ENCODE results near the gene ABHD11.

Gene ABHD11

GRCh38 chr7:73730485-73730884, 8.1 kb downstream of the ABHD11 start:
- peaks cover 0 to 17% (median 0%) of the 10 kb centered on the region in 3 experiments for H3K27me3 ChIP-seq (ENCODE audit: control insufficient read depth in 3 of 3, insufficient read depth in 3 of 3, low read depth in 1 of 3, low read length in 3 of 3)
- no peak overlapping the region for H3K18ac ChIP-seq (ENCODE audit: low read length)
- peaks cover 1% of the 10 kb centered on the region for H3K79me1 ChIP-seq (ENCODE audit: low read depth, low read length)
- WGBS, 2 donors (ENCODE audit: extremely low coverage in 2 of 2, insufficient read length in 2 of 2, insufficient replicate concordance in 1 of 2) = no CpG with 5 or more reads among the region's 3 CpGs
- no peak overlapping the region for H3K27ac ChIP-seq (replicated peaks; ENCODE audit: low read length)
- no peak overlapping the region for H2BK5ac ChIP-seq (ENCODE audit: low read length)
- no peak overlapping the region for H2AK5ac ChIP-seq (ENCODE audit: low read depth, low read length)
- peak overlapping the region; percentile 64 for H2AFZ ChIP-seq (ENCODE audit: low read length)
- no peak overlapping the region for H3K4ac ChIP-seq (ENCODE audit: low read length)
- no peaks in the 10 kb centered on the region for H3K9me3 ChIP-seq (replicated peaks in 1 of 2; ENCODE audit: control insufficient read depth in 2 of 2, insufficient read depth in 1 of 2, low read depth in 1 of 2, low read length in 2 of 2)
- no peak for DNase-seq (ENCODE audit: low spot score)
- no peak overlapping the region for H4K91ac ChIP-seq (ENCODE audit: low read depth, low read length, poor library complexity)
- H3K4me3 ChIP-seq (ENCODE audit: low read length in 2 of 2) = no peak overlapping the region
- H2BK120ac ChIP-seq (ENCODE audit: low read depth, low read length) = no peak overlapping the region
- no peak overlapping the region for H2BK15ac ChIP-seq (ENCODE audit: low read length)
- H2BK12ac ChIP-seq (ENCODE audit: low read length) = no peak overlapping the region
- no peak overlapping the region for H3K9ac ChIP-seq (ENCODE audit: low read depth, low read length, poor library complexity)
- H3K14ac ChIP-seq (ENCODE audit: low read length) = no peak overlapping the region
- H3K36me3 ChIP-seq (replicated peaks in 1 of 2; ENCODE audit: control insufficient read depth in 2 of 2, insufficient read depth in 2 of 2, low read length in 2 of 2) = peaks cover 1 to 3% of the 10 kb centered on the region in 2 donors
- no peak overlapping the region for H4K8ac ChIP-seq (ENCODE audit: low read depth, low read length)
- no peak overlapping the region for H3K4me2 ChIP-seq (ENCODE audit: insufficient read depth, low read length, poor library complexity, severe bottlenecking)
- H3K23ac ChIP-seq (ENCODE audit: low read depth, low read length, poor library complexity) = no peak overlapping the region
- peaks cover 2 to 5% of the 10 kb centered on the region in 2 donors for H3K4me1 ChIP-seq (ENCODE audit: control insufficient read depth in 2 of 2, insufficient read depth in 1 of 2, low read depth in 1 of 2, low read length in 2 of 2)

- Histone ChIP-seq H2AK5ac (ENCODE audit: low read depth, low read length) (no peak overlapping the region), H2BK120ac (ENCODE audit: low read depth, low read length) (no peak overlapping the region), H3K36me3 (replicated peaks in 1 of 2; ENCODE audit: control insufficient read depth in 2 of 2, insufficient read depth in 2 of 2, low read length in 2 of 2) (no peaks in the 10 kb centered on the region), H2AFZ (ENCODE audit: low read length) (no peak overlapping the region), H3K18ac (ENCODE audit: low read length) (no peak overlapping the region), H2BK12ac (ENCODE audit: low read length) (no peak overlapping the region), H3K4me3 (ENCODE audit: low read length in 2 of 2) (no peak overlapping the region), H3K9me3 (replicated peaks in 1 of 2; ENCODE audit: control insufficient read depth in 2 of 2, insufficient read depth in 1 of 2, low read depth in 1 of 2, low read length in 2 of 2) (no peaks in the 10 kb centered on the region), H4K8ac (ENCODE audit: low read depth, low read length) (no peak overlapping the region), H3K4ac (ENCODE audit: low read length) (no peak overlapping the region), H3K27me3 (ENCODE audit: control insufficient read depth in 3 of 3, insufficient read depth in 3 of 3, low read depth in 1 of 3, low read length in 3 of 3) (peaks cover 0 to 17% (median 0%) of the 10 kb centered on the region in 3 experiments), H3K23ac (ENCODE audit: low read depth, low read length, poor library complexity) (no peak overlapping the region), H3K27ac (replicated peaks; ENCODE audit: low read length) (no peak overlapping the region), H3K14ac (ENCODE audit: low read length) (no peak overlapping the region), H3K79me1 (ENCODE audit: low read depth, low read length) (no peaks in the 10 kb centered on the region), H2BK15ac (ENCODE audit: low read length) (no peak overlapping the region), H4K91ac (ENCODE audit: low read depth, low read length, poor library complexity) (no peak overlapping the region), H2BK5ac (ENCODE audit: low read length) (no peak overlapping the region), H3K4me2 (ENCODE audit: insufficient read depth, low read length, poor library complexity, severe bottlenecking) (no peak overlapping the region), H3K9ac (ENCODE audit: low read depth, low read length, poor library complexity) (no peak overlapping the region), H3K4me1 (ENCODE audit: control insufficient read depth in 2 of 2, insufficient read depth in 1 of 2, low read depth in 1 of 2, low read length in 2 of 2) (peaks cover 0 to 5% of the 10 kb centered on the region in 2 donors)
- DNase-seq (ENCODE audit: low spot score) = no peak
- WGBS, 2 donors (ENCODE audit: extremely low coverage in 2 of 2, insufficient read length in 2 of 2, insufficient replicate concordance in 1 of 2) = no CpG with 5 or more reads among the region's 5 CpGs
Measured at GRCh38 chr7:73728551-73728950, 10.1 kb downstream of the ABHD11 start.

GRCh38 chr7:73727952-73728351, 10.7 kb downstream of the ABHD11 start:
- no peak overlapping the region for H3K23ac ChIP-seq (ENCODE audit: low read depth, low read length, poor library complexity)
- no peak overlapping the region for H3K9ac ChIP-seq (ENCODE audit: low read depth, low read length, poor library complexity)
- H2BK120ac ChIP-seq (ENCODE audit: low read depth, low read length) = no peak overlapping the region
- no peak overlapping the region for H4K8ac ChIP-seq (ENCODE audit: low read depth, low read length)
- H3K9me3 ChIP-seq (replicated peaks in 1 of 2; ENCODE audit: control insufficient read depth in 2 of 2, insufficient read depth in 1 of 2, low read depth in 1 of 2, low read length in 2 of 2) = no peaks in the 10 kb centered on the region
- no peak overlapping the region for H3K4ac ChIP-seq (ENCODE audit: low read length)
- no peak overlapping the region for H3K4me2 ChIP-seq (ENCODE audit: insufficient read depth, low read length, poor library complexity, severe bottlenecking)
- H3K79me1 ChIP-seq (ENCODE audit: low read depth, low read length) = no peaks in the 10 kb centered on the region
- no peak overlapping the region for H2BK15ac ChIP-seq (ENCODE audit: low read length)
- no peak overlapping the region for H3K18ac ChIP-seq (ENCODE audit: low read length)
- H2AK5ac ChIP-seq (ENCODE audit: low read depth, low read length) = no peak overlapping the region
- H3K4me3 ChIP-seq (ENCODE audit: low read length in 2 of 2) = no peak overlapping the region
- H3K27me3 ChIP-seq (ENCODE audit: control insufficient read depth in 3 of 3, insufficient read depth in 3 of 3, low read depth in 1 of 3, low read length in 3 of 3) = peaks cover 0 to 17% (median 0%) of the 10 kb centered on the region in 3 experiments
- peaks cover 0 to 5% of the 10 kb centered on the region in 2 donors for H3K4me1 ChIP-seq (ENCODE audit: control insufficient read depth in 2 of 2, insufficient read depth in 1 of 2, low read depth in 1 of 2, low read length in 2 of 2)
- H2BK5ac ChIP-seq (ENCODE audit: low read length) = no peak overlapping the region
- no CpG with 5 or more reads among the region's 3 CpGs for WGBS, 2 donors (ENCODE audit: extremely low coverage in 2 of 2, insufficient read length in 2 of 2, insufficient replicate concordance in 1 of 2)
- no peak overlapping the region for H2BK12ac ChIP-seq (ENCODE audit: low read length)
- DNase-seq (ENCODE audit: low spot score) = no peak
- no peaks in the 10 kb centered on the region for H3K36me3 ChIP-seq (replicated peaks in 1 of 2; ENCODE audit: control insufficient read depth in 2 of 2, insufficient read depth in 2 of 2, low read length in 2 of 2)
- H4K91ac ChIP-seq (ENCODE audit: low read depth, low read length, poor library complexity) = no peak overlapping the region
- no peak overlapping the region for H3K14ac ChIP-seq (ENCODE audit: low read length)
- no peak overlapping the region for H3K27ac ChIP-seq (replicated peaks; ENCODE audit: low read length)
- H2AFZ ChIP-seq (ENCODE audit: low read length) = no peak overlapping the region

GRCh38 chr7:73726083-73726466, 12.5 kb downstream of the ABHD11 start:
- no CpG with 5 or more reads among the region's 1 CpG for WGBS, 2 donors (ENCODE audit: extremely low coverage in 2 of 2, insufficient read length in 2 of 2, insufficient replicate concordance in 1 of 2)
- H3K36me3 ChIP-seq (replicated peaks in 1 of 2; ENCODE audit: control insufficient read depth in 2 of 2, insufficient read depth in 2 of 2, low read length in 2 of 2) = no peaks in the 10 kb centered on the region
- no peak overlapping the region for H2BK120ac ChIP-seq (ENCODE audit: low read depth, low read length)
- H3K18ac ChIP-seq (ENCODE audit: low read length) = no peak overlapping the region
- H3K4ac ChIP-seq (ENCODE audit: low read length) = no peak overlapping the region
- H4K91ac ChIP-seq (ENCODE audit: low read depth, low read length, poor library complexity) = no peak overlapping the region
- peak overlapping the region; percentile 59 for H2BK12ac ChIP-seq (ENCODE audit: low read length)
- H3K9ac ChIP-seq (ENCODE audit: low read depth, low read length, poor library complexity) = no peak overlapping the region
- no peak overlapping the region for H3K4me3 ChIP-seq (ENCODE audit: low read length in 2 of 2)
- no peak overlapping the region for H2AFZ ChIP-seq (ENCODE audit: low read length)
- no peaks in the 10 kb centered on the region for H3K9me3 ChIP-seq (replicated peaks in 1 of 2; ENCODE audit: control insufficient read depth in 2 of 2, insufficient read depth in 1 of 2, low read depth in 1 of 2, low read length in 2 of 2)
- H3K23ac ChIP-seq (ENCODE audit: low read depth, low read length, poor library complexity) = no peak overlapping the region
- no peak overlapping the region for H2BK5ac ChIP-seq (ENCODE audit: low read length)
- H2AK5ac ChIP-seq (ENCODE audit: low read depth, low read length) = peak overlapping the region; percentile 23
- H3K14ac ChIP-seq (ENCODE audit: low read length) = no peak overlapping the region
- no peak for DNase-seq (ENCODE audit: low spot score)
- no peak overlapping the region for H3K27ac ChIP-seq (replicated peaks; ENCODE audit: low read length)
- H3K4me2 ChIP-seq (ENCODE audit: insufficient read depth, low read length, poor library complexity, severe bottlenecking) = no peak overlapping the region
- no peak overlapping the region for H2BK15ac ChIP-seq (ENCODE audit: low read length)
- peaks cover 0 to 5% of the 10 kb centered on the region in 2 donors for H3K4me1 ChIP-seq (ENCODE audit: control insufficient read depth in 2 of 2, insufficient read depth in 1 of 2, low read depth in 1 of 2, low read length in 2 of 2)
- peaks cover 0 to 25% (median 0%) of the 10 kb centered on the region in 3 experiments for H3K27me3 ChIP-seq (ENCODE audit: control insufficient read depth in 3 of 3, insufficient read depth in 3 of 3, low read depth in 1 of 3, low read length in 3 of 3)
- no peaks in the 10 kb centered on the region for H3K79me1 ChIP-seq (ENCODE audit: low read depth, low read length)
- no peak overlapping the region for H4K8ac ChIP-seq (ENCODE audit: low read depth, low read length)
